ENCODE measurements around the gene ACSF3. TPM values are rescaled to one million over a fixed set of nuclear protein-coding genes. Genes with fewer than 3 reads are reported as not detected.

Gene ACSF3
- total and polyA plus RNA-seq, 7 donors, result 19.7 to 42.2 (median 28.2) TPM

GRCh38 chr16:89050119-89050867 lies 43.4 kb upstream of the ACSF3 start:
- no peak for DNase-seq
- 82 to 85% methylated on average over 21 of the region's 21 CpGs for WGBS, 2 donors
- TF ChIP-seq CTCF (IDR thresholded peaks at IDR 0.05) (no peak), POLR2A (IDR thresholded peaks at IDR 0.05) (no peak), POLR2AphosphoS5 (IDR thresholded peaks at IDR 0.05) (no peak), EP300 (IDR thresholded peaks at IDR 0.05) (no peak)
- H3K4me3 ChIP-seq, result no peak overlapping the region
- H3K36me3 ChIP-seq, result no peaks in the 10 kb centered on the region
- no peaks in the 10 kb centered on the region for H3K9me3 ChIP-seq
- no peaks in the 10 kb centered on the region for H3K4me1 ChIP-seq
- intact Hi-C loops (cut with DNase I), result no loop called here
- H3K27ac ChIP-seq, result no peak overlapping the region
- H3K27me3 ChIP-seq, result peaks cover 9 to 91% (median 62%) of the 10 kb centered on the region in 3 donors

- H3K4me3 ChIP-seq, result no peak overlapping the region
- no peaks in the 10 kb centered on the region for H3K36me3 ChIP-seq
- intact Hi-C loops (cut with DNase I), result no loop called here
- no peak for DNase-seq
- WGBS, 2 donors, result 72 to 75% methylated on average over 23 of the region's 23 CpGs
- TF ChIP-seq POLR2AphosphoS5 (IDR thresholded peaks at IDR 0.05) (no peak), EP300 (IDR thresholded peaks at IDR 0.05) (no peak), POLR2A (IDR thresholded peaks at IDR 0.05) (no peak), CTCF (IDR thresholded peaks at IDR 0.05) (no peak)
- H3K27ac ChIP-seq, result no peak overlapping the region
- H3K9me3 ChIP-seq, result no peaks in the 10 kb centered on the region
- no peaks in the 10 kb centered on the region for H3K4me1 ChIP-seq
- peaks cover 9 to 88% (median 64%) of the 10 kb centered on the region in 3 donors for H3K27me3 ChIP-seq
These were observed 42.8 kb upstream of the ACSF3 start for GRCh38 chr16:89050868-89051311.

- Histone ChIP-seq H3K36me3 (no peaks in the 10 kb centered on the region), H3K4me1 (no peaks in the 10 kb centered on the region), H3K27ac (no peak overlapping the region), H3K9me3 (no peaks in the 10 kb centered on the region), H3K4me3 (no peak overlapping the region), H3K27me3 (peaks cover 9 to 90% (median 64%) of the 10 kb centered on the region in 3 donors)
- WGBS, 2 donors, result 33 to 79% methylated on average over 22 of the region's 22 CpGs
- TF ChIP-seq CTCF (IDR thresholded peaks at IDR 0.05) (no peak), EP300 (IDR thresholded peaks at IDR 0.05) (no peak), POLR2AphosphoS5 (IDR thresholded peaks at IDR 0.05) (no peak), POLR2A (IDR thresholded peaks at IDR 0.05) (no peak)
- no peak for DNase-seq
- intact Hi-C loops (cut with DNase I), result no loop called here
These were observed 42.0 kb upstream of the ACSF3 start for GRCh38 chr16:89051521-89052166.

GRCh38 chr16:89052191-89052889 lies 41.3 kb upstream of the ACSF3 start:
- no peaks in the 10 kb centered on the region for H3K9me3 ChIP-seq
- intact Hi-C loops (cut with DNase I), result no loop called here
- WGBS, 2 donors, result 26 to 90% methylated on average over 46 of the region's 46 CpGs
- no peaks in the 10 kb centered on the region for H3K36me3 ChIP-seq
- peak overlapping the region in 2 of 4 donors; percentile 10 to 18 for H3K4me3 ChIP-seq
- TF ChIP-seq CTCF (IDR thresholded peaks at IDR 0.05), result no peak
- no peak for TF ChIP-seq POLR2AphosphoS5 (IDR thresholded peaks at IDR 0.05)
- no peak for TF ChIP-seq EP300 (IDR thresholded peaks at IDR 0.05)
- TF ChIP-seq POLR2A (IDR thresholded peaks at IDR 0.05), result no peak
- no peak overlapping the region for H3K27ac ChIP-seq
- H3K27me3 ChIP-seq, result peaks cover 9 to 90% (median 61%) of the 10 kb centered on the region in 3 donors
- no peak for DNase-seq
- no peaks in the 10 kb centered on the region for H3K4me1 ChIP-seq

Data from sigmoid colon (tissue), 7 donors.